Fibroblast of mammary gland (primary cell): ENCODE measurements around the gene TMC1.

Experiments used
- DNase-seq: peaks from one replicate; pipeline ENCODE4 v3.0.0-alpha.2; 2010; ENCODE audit warnings: low read depth
- H3K4me3 ChIP-seq: 2 replicates; pipeline ENCODE4 v1.5.1; 2011; ENCODE audit warnings: low read depth, mild to moderate bottlenecking, low read length, moderate library complexity; ENCODE audit not compliant: control insufficient read depth
- TF ChIP-seq, protein P1 (sequence below): conservative IDR thresholded peaks from 2 replicates; pipeline ENCODE4 v1.5.1; 2011; ENCODE audit warnings: low read depth, low read length, inconsistent platforms; ENCODE audit not compliant: control insufficient read depth, insufficient read depth

Gene TMC1

GRCh38 chr9:72775570-72775969 is 254.2 kb downstream of the TMC1 start:
- TF ChIP-seq, protein P1, sequence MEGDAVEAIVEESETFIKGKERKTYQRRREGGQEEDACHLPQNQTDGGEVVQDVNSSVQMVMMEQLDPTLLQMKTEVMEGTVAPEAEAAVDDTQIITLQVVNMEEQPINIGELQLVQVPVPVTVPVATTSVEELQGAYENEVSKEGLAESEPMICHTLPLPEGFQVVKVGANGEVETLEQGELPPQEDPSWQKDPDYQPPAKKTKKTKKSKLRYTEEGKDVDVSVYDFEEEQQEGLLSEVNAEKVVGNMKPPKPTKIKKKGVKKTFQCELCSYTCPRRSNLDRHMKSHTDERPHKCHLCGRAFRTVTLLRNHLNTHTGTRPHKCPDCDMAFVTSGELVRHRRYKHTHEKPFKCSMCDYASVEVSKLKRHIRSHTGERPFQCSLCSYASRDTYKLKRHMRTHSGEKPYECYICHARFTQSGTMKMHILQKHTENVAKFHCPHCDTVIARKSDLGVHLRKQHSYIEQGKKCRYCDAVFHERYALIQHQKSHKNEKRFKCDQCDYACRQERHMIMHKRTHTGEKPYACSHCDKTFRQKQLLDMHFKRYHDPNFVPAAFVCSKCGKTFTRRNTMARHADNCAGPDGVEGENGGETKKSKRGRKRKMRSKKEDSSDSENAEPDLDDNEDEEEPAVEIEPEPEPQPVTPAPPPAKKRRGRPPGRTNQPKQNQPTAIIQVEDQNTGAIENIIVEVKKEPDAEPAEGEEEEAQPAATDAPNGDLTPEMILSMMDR = no peak
- no peak overlapping the region for H3K4me3 ChIP-seq
- DNase-seq = no peak

DNA sequence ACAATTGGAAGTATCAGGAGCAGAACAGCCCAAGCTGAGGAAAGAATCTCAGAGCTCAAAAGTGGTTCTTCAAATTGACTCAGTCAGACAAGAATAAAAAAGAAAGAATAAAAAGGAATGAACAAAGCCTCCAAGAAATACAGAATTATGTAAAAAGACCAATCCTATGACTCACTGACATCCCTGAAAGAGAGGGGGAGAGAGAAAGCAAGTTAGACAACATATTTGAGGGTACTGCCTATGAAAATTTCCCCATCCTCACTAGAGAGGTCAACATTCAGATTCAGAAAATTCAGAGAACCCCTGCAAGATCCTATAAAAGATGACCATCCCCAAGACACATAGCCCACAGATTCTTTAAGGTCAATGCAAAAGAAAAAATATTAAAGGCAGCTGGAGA is 258.2 kb downstream of the TMC1 start:
- no peak overlapping the region for H3K4me3 ChIP-seq
- TF ChIP-seq, protein P1 = no peak
- DNase-seq = no peak

GRCh38 chr9:72786948-72787347 is 265.5 kb downstream of the TMC1 start:
- H3K4me3 ChIP-seq = no peak overlapping the region
- no peak for DNase-seq
- TF ChIP-seq, protein P1 = no peak

- H3K4me3 ChIP-seq = no peak overlapping the region
- TF ChIP-seq, protein P1 = no peak
- DNase-seq = no peak
Observed at GRCh38 chr9:72788966-72789735, 267.7 kb downstream of the TMC1 start.

- peak; percentile 8 for DNase-seq
- no peak overlapping the region for H3K4me3 ChIP-seq
- TF ChIP-seq, protein P1 = no peak
Observed at GRCh38 chr9:72789885-72790284, 268.5 kb downstream of the TMC1 start.

- no peak overlapping the region for H3K4me3 ChIP-seq
- no peak for DNase-seq
- TF ChIP-seq, protein P1 = no peak
Observed at GRCh38 chr9:72790989-72791388, 269.6 kb downstream of the TMC1 start.

GRCh38 chr9:72791436-72791835 is 270.0 kb downstream of the TMC1 start:
- TF ChIP-seq, protein P1 = no peak
- DNase-seq = no peak
- no peak overlapping the region for H3K4me3 ChIP-seq
